HUES48 (cell line): Measurements from ENCODE around the gene INIP.
A peak's percentile ranks its signal among the peaks of the same experiment; 100 is the strongest.

Experiments
- H3K27ac ChIP-seq: one replicate; pipeline ENCODE4 v1.7.0; 2013; ENCODE audit warnings: low read depth, low read length, inconsistent platforms
- H3K27me3 ChIP-seq: 2 replicates; pipeline ENCODE4 v1.6.1; 2013; ENCODE audit warnings: mild to moderate bottlenecking, low read length; ENCODE audit not compliant: control insufficient read depth, insufficient read depth
- H3K36me3 ChIP-seq: 2 replicates; pipeline ENCODE4 v1.6.1; 2013; ENCODE audit warnings: low read length; ENCODE audit not compliant: control insufficient read depth, insufficient read depth
- H3K4me1 ChIP-seq: 2 replicates; pipeline ENCODE4 v1.6.1; 2013; ENCODE audit warnings: mild to moderate bottlenecking, low read length; ENCODE audit not compliant: control insufficient read depth, insufficient read depth
- H3K4me3 ChIP-seq: 2 replicates; pipeline ENCODE4 v1.5.1; 2013; ENCODE audit warnings: mild to moderate bottlenecking, low read depth, low read length
- H3K9ac ChIP-seq: 2 replicates; pipeline ENCODE4 v1.6.1; 2013; ENCODE audit warnings: mild to moderate bottlenecking, low read depth, low read length, moderate library complexity
- H3K9me3 ChIP-seq: 2 replicates; pipeline ENCODE4 v1.6.1; 2013; ENCODE audit warnings: low read length; ENCODE audit not compliant: control insufficient read depth, insufficient read depth

Gene INIP

DNA sequence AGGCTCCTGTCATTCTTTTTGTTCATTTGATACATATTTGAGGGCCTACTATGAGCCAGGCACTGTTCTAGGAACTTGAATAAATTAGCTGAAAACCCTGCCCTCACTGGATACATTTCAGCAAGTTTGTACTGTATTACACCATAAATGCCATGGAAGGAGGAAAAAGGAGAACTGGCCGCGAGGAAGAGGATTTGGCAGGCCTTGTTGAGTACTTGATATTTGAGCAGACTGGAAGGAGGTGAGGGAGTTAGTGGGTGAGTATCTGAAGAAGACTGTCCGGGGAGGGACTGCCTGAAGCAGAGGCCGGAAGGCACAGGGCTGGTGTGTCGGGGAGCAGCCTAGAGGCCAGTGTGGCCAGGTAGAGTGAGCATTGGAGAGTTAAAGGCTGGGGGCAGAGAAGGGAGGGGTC is 37.1 kb upstream of the INIP start:
- H3K4me1 ChIP-seq: peaks cover 16% of the 10 kb centered on the region
- H3K9me3 ChIP-seq: no peaks in the 10 kb centered on the region
- H3K9ac ChIP-seq: no peak overlapping the region
- H3K27me3 ChIP-seq: peaks cover 4% of the 10 kb centered on the region; the same call in 1 of the 2 replicates
- peak overlapping the region; percentile 82 for H3K27ac ChIP-seq
- no peaks in the 10 kb centered on the region for H3K36me3 ChIP-seq
- no peak overlapping the region for H3K4me3 ChIP-seq

DNA sequence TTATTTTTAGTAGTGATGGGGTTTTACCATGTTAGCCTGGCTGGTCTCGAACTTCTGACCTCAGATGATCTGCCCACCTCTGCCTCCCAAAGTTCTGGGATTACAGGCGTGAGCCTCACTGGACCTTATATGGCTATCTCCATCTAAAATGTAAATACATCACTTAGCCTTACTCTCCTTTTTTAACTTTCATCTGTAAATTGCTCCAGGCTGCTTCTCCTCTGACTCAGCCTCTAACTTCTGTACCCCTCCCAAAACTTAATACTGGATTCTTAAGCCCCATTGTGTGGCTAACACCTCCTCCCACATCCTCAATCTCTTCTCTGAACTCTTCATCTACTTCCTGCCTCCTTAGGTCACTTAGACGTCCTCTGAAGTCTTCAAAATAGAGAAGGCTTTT is 36.7 kb upstream of the INIP start:
- no peak overlapping the region for H3K4me3 ChIP-seq
- peak overlapping the region; percentile 82 for H3K27ac ChIP-seq
- peaks cover 8% of the 10 kb centered on the region for H3K27me3 ChIP-seq
- peaks cover 21% of the 10 kb centered on the region for H3K4me1 ChIP-seq
- H3K9ac ChIP-seq: no peak overlapping the region
- H3K9me3 ChIP-seq: no peaks in the 10 kb centered on the region
- no peaks in the 10 kb centered on the region for H3K36me3 ChIP-seq

- H3K9me3 ChIP-seq: no peaks in the 10 kb centered on the region
- H3K4me3 ChIP-seq: no peak overlapping the region
- no peak overlapping the region for H3K27ac ChIP-seq
- H3K27me3 ChIP-seq: peaks cover 12% of the 10 kb centered on the region
- no peaks in the 10 kb centered on the region for H3K36me3 ChIP-seq
- peaks cover 21% of the 10 kb centered on the region for H3K4me1 ChIP-seq
- no peak overlapping the region for H3K9ac ChIP-seq
Measured at GRCh38 chr9:112753725-112754124, 35.8 kb upstream of the INIP start.

DNA sequence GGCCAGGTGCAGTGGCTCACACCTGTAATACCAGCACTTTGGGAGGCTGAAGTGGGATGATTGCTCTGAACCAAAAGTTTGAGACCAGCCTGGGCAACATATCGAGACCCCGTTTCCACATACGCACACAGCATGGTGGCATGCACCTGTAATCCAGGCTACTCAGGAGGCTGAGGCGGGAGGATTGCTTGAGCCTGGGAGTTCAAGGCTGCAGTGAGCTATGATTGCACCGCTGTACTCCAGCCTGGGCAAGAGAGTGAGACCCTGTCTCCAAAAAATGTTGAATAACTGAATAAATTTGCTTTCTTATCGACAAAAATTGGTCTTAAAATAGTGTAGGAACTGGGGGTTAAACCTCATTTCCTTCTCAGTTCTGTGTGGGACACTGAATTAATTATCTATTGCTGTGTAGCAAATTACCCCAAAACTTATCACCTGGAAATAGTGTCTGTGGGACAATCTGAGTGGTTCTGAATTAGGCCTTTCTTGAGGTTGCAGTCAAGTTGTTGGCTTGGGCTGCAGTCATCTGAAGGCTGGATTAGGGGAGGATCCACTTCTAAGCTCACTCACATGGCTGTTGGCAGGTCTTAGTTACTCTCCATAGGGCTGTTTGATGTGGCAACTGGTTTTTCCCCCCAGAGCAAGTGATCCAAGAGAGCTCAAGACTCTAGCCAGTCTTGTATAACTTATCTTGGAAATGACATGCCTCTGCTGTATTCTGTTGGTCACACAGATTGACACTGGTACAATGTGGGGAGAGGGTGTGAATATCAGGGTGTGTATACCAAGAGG is 34.6 kb upstream of the INIP start:
- peak overlapping the region; percentile 81; the same call in 1 of the 2 replicates for H3K4me3 ChIP-seq
- peaks cover 12% of the 10 kb centered on the region for H3K27me3 ChIP-seq
- H3K36me3 ChIP-seq: no peaks in the 10 kb centered on the region
- H3K9me3 ChIP-seq: no peaks in the 10 kb centered on the region
- no peak overlapping the region for H3K27ac ChIP-seq
- peaks cover 21% of the 10 kb centered on the region for H3K4me1 ChIP-seq
- H3K9ac ChIP-seq: no peak overlapping the region; the same call in 1 of the 2 replicates

GRCh38 chr9:112751056-112751795 is 33.3 kb upstream of the INIP start:
- Histone ChIP-seq H3K36me3 (no peaks in the 10 kb centered on the region), H3K27me3 (peaks cover 12% of the 10 kb centered on the region), H3K27ac (peak overlapping the region; percentile 70), H3K4me1 (peaks cover 21% of the 10 kb centered on the region), H3K9me3 (no peaks in the 10 kb centered on the region), H3K4me3 (peak overlapping the region; percentile 81), H3K9ac (peak overlapping the region; percentile 67)

DNA sequence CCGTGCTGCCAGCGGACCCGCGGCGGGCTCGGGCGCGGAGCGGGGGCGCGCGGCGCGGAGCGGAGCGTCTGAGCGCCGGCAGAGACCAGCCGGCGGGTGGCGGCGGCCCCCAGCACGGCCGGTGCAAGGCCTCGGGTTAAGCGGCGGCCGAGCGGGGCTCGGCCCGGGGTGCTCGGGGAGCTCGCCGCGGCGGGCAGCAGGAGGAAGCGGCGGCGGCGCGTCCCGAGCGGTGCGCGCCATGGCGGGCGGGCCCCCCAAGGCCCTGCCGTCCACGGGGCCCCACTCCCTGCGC is 32.8 kb upstream of the INIP start:
- Histone ChIP-seq H3K4me1 (peaks cover 21% of the 10 kb centered on the region), H3K9ac (peak overlapping the region; percentile 67; the same call in 1 of the 2 replicates), H3K27me3 (peaks cover 12% of the 10 kb centered on the region), H3K36me3 (no peaks in the 10 kb centered on the region), H3K4me3 (peak overlapping the region; percentile 81), H3K27ac (peak overlapping the region; percentile 70), H3K9me3 (no peaks in the 10 kb centered on the region)

GRCh38 chr9:112750016-112750763 is 32.3 kb upstream of the INIP start, which contains the start of gene SNX30:
Gene SNX30 (plus strand): TSS chr9:112750760. CDS start chr9:112751002, 242 bp downstream.
- Histone ChIP-seq H3K9me3 (no peaks in the 10 kb centered on the region), H3K36me3 (no peaks in the 10 kb centered on the region), H3K9ac (peak within 1 kb of the TSS; percentile 67), H3K27ac (peak within 1 kb of the TSS; percentile 70), H3K4me3 (peak within 1 kb of the TSS; percentile 81), H3K27me3 (peaks cover 12% of the 10 kb centered on the region), H3K4me1 (peaks cover 21% of the 10 kb centered on the region)

DNA sequence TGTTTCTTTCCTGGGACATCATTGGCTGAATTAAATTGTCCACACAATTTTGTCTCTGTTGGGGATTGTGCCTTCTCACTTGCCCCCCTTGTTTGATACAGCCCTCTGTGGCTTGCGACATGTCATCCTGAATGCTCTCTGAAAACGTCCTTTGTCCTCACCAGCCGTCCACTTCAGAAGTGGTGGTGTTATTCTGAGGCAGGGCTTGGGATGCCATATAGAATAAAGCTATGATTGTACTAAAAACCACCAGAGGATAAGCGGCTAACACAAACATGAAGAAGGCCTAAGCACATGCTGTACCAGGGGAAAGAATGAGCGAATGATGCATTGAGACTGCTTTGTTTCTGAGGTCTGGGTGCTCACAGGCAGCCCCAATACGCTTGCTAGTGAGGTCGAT is 29.2 kb upstream of the INIP start:
- Histone ChIP-seq H3K9me3 (no peaks in the 10 kb centered on the region), H3K27ac (no peak overlapping the region), H3K27me3 (peaks cover 11% of the 10 kb centered on the region), H3K36me3 (no peaks in the 10 kb centered on the region), H3K4me1 (peaks cover 20% of the 10 kb centered on the region), H3K4me3 (no peak overlapping the region), H3K9ac (no peak overlapping the region)

- Histone ChIP-seq H3K9ac (no peak overlapping the region), H3K4me1 (peaks cover 5% of the 10 kb centered on the region; the same call in 1 of the 2 replicates), H3K36me3 (no peaks in the 10 kb centered on the region), H3K4me3 (no peak overlapping the region), H3K27me3 (no peaks in the 10 kb centered on the region), H3K9me3 (no peaks in the 10 kb centered on the region), H3K27ac (no peak overlapping the region)
Measured at GRCh38 chr9:112744177-112744576, 26.3 kb upstream of the INIP start.

DNA sequence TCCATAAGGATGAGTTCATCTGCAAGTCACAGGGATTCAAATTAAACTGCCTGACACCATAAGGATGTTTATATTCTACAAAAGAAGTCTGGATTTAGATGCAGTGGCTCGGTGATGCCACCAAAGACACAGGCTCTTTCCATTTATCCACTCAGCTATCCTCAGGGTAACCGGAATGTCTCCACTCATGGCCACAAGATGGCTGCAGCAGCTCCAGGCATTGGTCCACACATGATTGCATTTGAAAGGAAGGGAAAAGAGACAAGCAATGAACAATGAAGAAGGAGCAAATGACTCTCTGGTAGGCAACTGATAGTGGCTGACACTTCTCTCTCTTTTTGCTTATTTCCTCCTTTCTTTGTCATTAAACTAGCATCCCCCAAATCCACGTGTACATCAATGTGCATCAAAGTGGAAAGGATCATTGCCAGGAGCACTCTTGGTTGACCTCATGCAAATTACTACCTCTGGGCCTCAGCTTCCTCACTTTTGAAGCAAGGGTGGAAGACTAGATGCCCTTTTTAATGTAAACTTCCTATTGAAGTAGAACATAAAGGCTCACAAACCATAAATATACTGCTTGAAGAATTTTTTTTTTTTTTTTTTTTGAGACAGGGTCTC is 25.4 kb upstream of the INIP start:
- peaks cover 5% of the 10 kb centered on the region; the same call in 1 of the 2 replicates for H3K4me1 ChIP-seq
- H3K4me3 ChIP-seq: no peak overlapping the region
- H3K27me3 ChIP-seq: no peaks in the 10 kb centered on the region
- no peak overlapping the region for H3K27ac ChIP-seq
- no peaks in the 10 kb centered on the region for H3K36me3 ChIP-seq
- no peaks in the 10 kb centered on the region for H3K9me3 ChIP-seq
- H3K9ac ChIP-seq: no peak overlapping the region
